GM12891 (cell line): ENCODE data around the gene HOMER1.

Experiments
- PAX5 ChIP-seq: IDR thresholded peaks from 2 replicates; pipeline ENCODE4 v1.6.1; 2011; ENCODE audit warnings: low read length, moderate library complexity, mild to moderate bottlenecking; ENCODE audit not compliant: insufficient read depth, severe bottlenecking
- POLR2A ChIP-seq: IDR thresholded peaks from 2 replicates; pipeline ENCODE4 v1.6.1; 2011; ENCODE audit warnings: low read depth, low read length, control low read depth
- POLR2AphosphoS5 ChIP-seq: IDR thresholded peaks from 2 replicates; pipeline ENCODE4 v1.6.1; 2011; ENCODE audit warnings: low read depth, low read length, control low read depth
- TAF1 ChIP-seq: IDR thresholded peaks from 2 replicates; pipeline ENCODE4 v1.6.1; 2011; ENCODE audit warnings: low read depth, low read length, control low read depth

GRCh38 chr5:79456890-79457583 is 56.9 kb downstream of the HOMER1 start:
- TF ChIP-seq POLR2AphosphoS5 (no peak), PAX5 (no peak), POLR2A (no peak), TAF1 (no peak)
